BLaER1 treated with 17β-estradiol and CSF1 and Interleukin-3, amounts not matched to agents 10 nM and 100 nM (cell line): ENCODE data around the gene SLC19A1.

Experiments
- H3K27ac ChIP-seq, 11 experiments: shearing (Covaris generic); formaldehyde crosslinking; 2 replicates each; pipeline ENCODE4 v1.8.1; 2022
- H3K27me3 ChIP-seq, 11 experiments: shearing (Covaris generic); formaldehyde crosslinking; 2 replicates each; pipeline ENCODE4 v1.8.1; 2022
- H3K36me3 ChIP-seq, 11 experiments: shearing (Covaris generic); formaldehyde crosslinking; 2 replicates each; pipeline ENCODE4 v1.8.1; 2022
- H3K4me1 ChIP-seq, 10 experiments: shearing (Covaris generic); formaldehyde crosslinking; 2 replicates each; pipeline ENCODE4 v1.8.1; 2022
- H3K4me2 ChIP-seq, 11 experiments: shearing (Covaris generic); formaldehyde crosslinking; 2 replicates each; pipeline ENCODE4 v1.8.1; 2022
- H3K4me3 ChIP-seq, 10 experiments: shearing (Covaris generic); formaldehyde crosslinking; 2 replicates each; pipeline ENCODE4 v1.8.1; 2022
- H3K9ac ChIP-seq, 11 experiments: shearing (Covaris generic); formaldehyde crosslinking; 2 replicates each; pipeline ENCODE4 v1.8.1; 2022
- H3K9me3 ChIP-seq, 11 experiments: shearing (Covaris generic); formaldehyde crosslinking; replicated peaks in 1 of 11; 2 replicates each; pipeline ENCODE4 v1.8.1; 2022
- H4K20me1 ChIP-seq, 11 experiments: shearing (Covaris generic); formaldehyde crosslinking; 2 replicates each; pipeline ENCODE4 v1.8.1; 2022
- Cebpa-rat ChIP-seq, 11 experiments: shearing (Covaris generic); IDR thresholded peaks; 2 replicates each; pipeline ENCODE4 v1.8.1; 2022

The SLC19A1 gene

GRCh38 chr21:45556645-45557615 is 14.7 kb upstream of the SLC19A1 start:
- Histone ChIP-seq H3K9me3 (no peaks in the 10 kb centered on the region), H3K9ac (peak overlapping the region in 3 of 11 experiments; percentile 74 to 78 (median 75); a peak in 4 of 22 replicates), H3K27me3 (no peaks in the 10 kb centered on the region), H3K27ac (no peak overlapping the region; a peak in 1 of 22 replicates), H4K20me1 (0 out of 22 replicates have a peak, but pooled peaks cover 0 to 7% (median 0%) of the 10 kb centered on the region in 11 experiments), H3K36me3 (no peaks in the 10 kb centered on the region), H3K4me2 (peak overlapping the region in 10 of 11 experiments; percentile 77 to 94 (median 88); a peak in 19 of 22 replicates), H3K4me3 (0 out of 20 replicates have a peak overlapping the region, but pooled peaks of 1 of the 10 experiments have one; percentile 49), H3K4me1 (peaks cover 14 to 42% (median 31%) of the 10 kb centered on the region in 10 experiments)
- TF ChIP-seq Cebpa-rat (IDR thresholded peaks at IDR 0.05) = no peak

- no peaks in the 10 kb centered on the region for H3K9me3 ChIP-seq
- TF ChIP-seq Cebpa-rat (IDR thresholded peaks at IDR 0.05) = no peak
- H3K9ac ChIP-seq = peak overlapping the region in 10 of 11 experiments; percentile 61 to 81 (median 76); a peak in 20 of 22 replicates
- H4K20me1 ChIP-seq = 0 out of 22 replicates have a peak, but pooled peaks cover 0 to 7% (median 0%) of the 10 kb centered on the region in 11 experiments
- peak overlapping the region in 9 of 11 experiments; percentile 40 to 79 (median 76); a peak in 14 of 22 replicates for H3K27ac ChIP-seq
- H3K36me3 ChIP-seq = no peaks in the 10 kb centered on the region
- H3K4me1 ChIP-seq = peaks cover 21 to 48% (median 37%) of the 10 kb centered on the region in 10 experiments
- H3K4me3 ChIP-seq = peak overlapping the region in 9 of 10 experiments; percentile 47 to 68 (median 59); a peak in 13 of 20 replicates
- peak overlapping the region; percentile 76 to 94 (median 87) for H3K4me2 ChIP-seq
- no peaks in the 10 kb centered on the region for H3K27me3 ChIP-seq
Measured at GRCh38 chr21:45556302-45556644, 14.0 kb upstream of the SLC19A1 start.

- TF ChIP-seq Cebpa-rat (IDR thresholded peaks at IDR 0.05) = no peak
- peaks cover 25 to 52% (median 39%) of the 10 kb centered on the region in 10 experiments for H3K4me1 ChIP-seq
- no peaks in the 10 kb centered on the region for H3K27me3 ChIP-seq
- H4K20me1 ChIP-seq = 0 out of 22 replicates have a peak, but pooled peaks cover 0 to 7% (median 0%) of the 10 kb centered on the region in 11 experiments
- H3K9me3 ChIP-seq = no peaks in the 10 kb centered on the region
- peak overlapping the region in 10 of 11 experiments; percentile 40 to 79 (median 76); a peak in 19 of 22 replicates for H3K27ac ChIP-seq
- H3K4me3 ChIP-seq = peak overlapping the region; percentile 42 to 68 (median 58)
- no peaks in the 10 kb centered on the region for H3K36me3 ChIP-seq
- H3K9ac ChIP-seq = peak overlapping the region; percentile 60 to 81 (median 75); a peak in 21 of 22 replicates
- peak overlapping the region; percentile 76 to 94 (median 87) for H3K4me2 ChIP-seq
Measured at GRCh38 chr21:45555557-45556301, 13.5 kb upstream of the SLC19A1 start.

- Histone ChIP-seq H3K27me3 (no peaks in the 10 kb centered on the region), H3K4me3 (peak overlapping the region in 4 of 10 experiments; percentile 58 to 68 (median 59); a peak in 8 of 20 replicates), H3K9me3 (no peaks in the 10 kb centered on the region), H3K4me2 (peak overlapping the region in 3 of 11 experiments; percentile 85 to 89 (median 87); a peak in 4 of 22 replicates), H3K9ac (peak overlapping the region in 3 of 11 experiments; percentile 76 to 79 (median 78); a peak in 3 of 22 replicates), H3K4me1 (peaks cover 29 to 56% (median 43%) of the 10 kb centered on the region in 10 experiments), H4K20me1 (peaks cover 0 to 7% (median 0%) of the 10 kb centered on the region in 11 experiments; a peak in 2 of 22 replicates), H3K27ac (peak overlapping the region in 3 of 11 experiments; percentile 76 to 79 (median 77); a peak in 3 of 22 replicates), H3K36me3 (no peaks in the 10 kb centered on the region)
- TF ChIP-seq Cebpa-rat (IDR thresholded peaks at IDR 0.05) = no peak
Measured at GRCh38 chr21:45555251-45555556, 13.0 kb upstream of the SLC19A1 start.

- no peaks in the 10 kb centered on the region for H3K9me3 ChIP-seq
- H3K4me3 ChIP-seq = peak overlapping the region; percentile 53 to 79 (median 65)
- peak overlapping the region; percentile 65 to 96 (median 87) for H3K4me2 ChIP-seq
- H4K20me1 ChIP-seq = peaks cover 0 to 7% (median 0%) of the 10 kb centered on the region in 11 experiments; a peak in 2 of 22 replicates
- H3K4me1 ChIP-seq = peaks cover 35 to 62% (median 49%) of the 10 kb centered on the region in 10 experiments
- TF ChIP-seq Cebpa-rat (IDR thresholded peaks at IDR 0.05) = no peak
- peak overlapping the region in 10 of 11 experiments; percentile 43 to 82 (median 68); a peak in 19 of 22 replicates for H3K27ac ChIP-seq
- no peaks in the 10 kb centered on the region for H3K27me3 ChIP-seq
- H3K9ac ChIP-seq = peak overlapping the region; percentile 67 to 83 (median 79); a peak in 21 of 22 replicates
- no peaks in the 10 kb centered on the region for H3K36me3 ChIP-seq
Measured at GRCh38 chr21:45554477-45555175, 12.4 kb upstream of the SLC19A1 start.

GRCh38 chr21:45552696-45553391 is 10.6 kb upstream of the SLC19A1 start:
- peak overlapping the region; percentile 60 to 83 (median 76); a peak in 20 of 22 replicates for H3K9ac ChIP-seq

More at GRCh38 chr21:45552696-45553391, 10.6 kb upstream of the SLC19A1 start:
- Histone ChIP-seq H4K20me1 (peaks cover 0 to 7% (median 0%) of the 10 kb centered on the region in 11 experiments; a peak in 2 of 22 replicates), H3K36me3 (no peaks in the 10 kb centered on the region), H3K27ac (peak overlapping the region; percentile 59 to 96 (median 90); a peak in 21 of 22 replicates), H3K4me1 (peaks cover 40 to 66% (median 56%) of the 10 kb centered on the region in 10 experiments), H3K9me3 (no peaks in the 10 kb centered on the region), H3K4me3 (peak overlapping the region in 3 of 10 experiments; percentile 21 to 64 (median 53); a peak in 4 of 20 replicates), H3K27me3 (no peaks in the 10 kb centered on the region), H3K4me2 (peak overlapping the region; percentile 84 to 97 (median 93))
- no peak for TF ChIP-seq Cebpa-rat (IDR thresholded peaks at IDR 0.05)
